ENCODE results near the gene MKLN1.

Gene MKLN1

GRCh38 chr7:131529179-131529578 is 201.5 kb downstream of the MKLN1 start:
- no peak for DNase-seq

GRCh38 chr7:131529617-131530016 is 201.9 kb downstream of the MKLN1 start:
- no peak for DNase-seq

- no peak for DNase-seq
These were observed 202.5 kb downstream of the MKLN1 start for GRCh38 chr7:131530137-131530536.

GRCh38 chr7:131532570-131533091 is 205.0 kb downstream of the MKLN1 start:
- no peak for DNase-seq

- no peak for DNase-seq
These were observed 205.5 kb downstream of the MKLN1 start for GRCh38 chr7:131533151-131533559.

- no peak for DNase-seq
These were observed 206.2 kb downstream of the MKLN1 start for GRCh38 chr7:131533566-131534561.

- no peak for DNase-seq
These were observed 208.7 kb downstream of the MKLN1 start for GRCh38 chr7:131536361-131536849.

- DNase-seq = peak; percentile 52
These were observed 209.9 kb downstream of the MKLN1 start for GRCh38 chr7:131537571-131537978.

- DNase-seq = peak; percentile 85
These were observed 210.6 kb downstream of the MKLN1 start for GRCh38 chr7:131538071-131538812.

GRCh38 chr7:131538813-131539179 is 211.1 kb downstream of the MKLN1 start:
- DNase-seq = no peak

GRCh38 chr7:131540491-131541162 is 213.0 kb downstream of the MKLN1 start:
- DNase-seq = no peak

GRCh38 chr7:131543298-131543697 is 215.6 kb downstream of the MKLN1 start:
- no peak for DNase-seq

GRCh38 chr7:131544021-131544420 is 216.3 kb downstream of the MKLN1 start:
- no peak for DNase-seq

- no peak for DNase-seq
These were observed 217.0 kb downstream of the MKLN1 start for GRCh38 chr7:131544449-131545301.

- peak; percentile 83 for DNase-seq
These were observed 218.4 kb downstream of the MKLN1 start for GRCh38 chr7:131546126-131546525.
